ENCODE results near the gene CMSS1.

DNA sequence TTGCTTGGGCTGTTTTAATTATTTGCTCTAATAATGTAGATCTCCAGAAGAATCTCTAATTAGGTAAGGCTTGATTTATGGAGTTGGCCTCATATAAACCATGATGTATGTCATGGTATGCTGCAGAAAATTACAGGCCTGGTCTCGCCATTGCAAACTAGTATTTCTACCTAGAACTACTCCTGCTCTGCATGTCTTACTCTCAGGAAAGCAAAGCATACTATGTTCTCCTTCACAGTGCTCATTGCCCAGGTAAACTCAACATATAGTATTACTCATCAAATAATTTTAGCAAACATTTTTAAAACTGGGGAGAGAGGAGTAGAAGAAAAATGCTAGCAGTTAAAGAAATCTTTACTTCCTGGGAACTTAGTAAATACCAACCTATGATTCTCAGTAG lies 205.9 kb downstream of the CMSS1 start:
- TF ChIP-seq POLR2A (IDR thresholded peaks at IDR 0.05), result no peak
- no peak for TF ChIP-seq CTCF (IDR thresholded peaks at IDR 0.05)

Data from heart left ventricle (tissue), 13 donors.